HUDEP-2 (cell line): ENCODE results near the gene ZNF516.

Experiments
- DNase-seq, 76 experiments: peaks; one replicate each; lab custom pipeline; 2025; ENCODE audit not compliant: unreplicated experiment in 76 of 76; lab: John Stamatoyannopoulos, UW

The ZNF516 gene

GRCh38 chr18:76405681-76406356, 89.2 kb downstream of the ZNF516 start:
- DNase-seq, result peak in 20 of 76 experiments; percentile 2 to 33 (median 11)

GRCh38 chr18:76405280-76405679, 89.8 kb downstream of the ZNF516 start:
- DNase-seq, result no peak

- no peak for DNase-seq
Measured at GRCh38 chr18:76404345-76404831, 90.7 kb downstream of the ZNF516 start.

GRCh38 chr18:76402026-76402990, 92.7 kb downstream of the ZNF516 start:
- no peak for DNase-seq

- peak in 15 of 76 experiments; percentile 2 to 52 (median 16) for DNase-seq
Measured at GRCh38 chr18:76401498-76401897, 93.5 kb downstream of the ZNF516 start.

- no peak for DNase-seq
Measured at GRCh38 chr18:76399613-76400391, 95.2 kb downstream of the ZNF516 start.

- DNase-seq, result peak in 53 of 76 experiments; percentile 1 to 82 (median 41)
Measured at GRCh38 chr18:76398896-76399612, 96.0 kb downstream of the ZNF516 start.

- DNase-seq, result no peak
Measured at GRCh38 chr18:76398295-76398694, 96.7 kb downstream of the ZNF516 start.

GRCh38 chr18:76397631-76398030, 97.4 kb downstream of the ZNF516 start:
- DNase-seq, result no peak

GRCh38 chr18:76396792-76397191, 98.2 kb downstream of the ZNF516 start:
- no peak for DNase-seq

GRCh38 chr18:76395609-76396008, 99.4 kb downstream of the ZNF516 start:
- no peak for DNase-seq

- DNase-seq, result no peak
Measured at GRCh38 chr18:76394780-76395476, 100.1 kb downstream of the ZNF516 start.

GRCh38 chr18:76392349-76392748, 102.7 kb downstream of the ZNF516 start:
- DNase-seq, result no peak

GRCh38 chr18:76391746-76392145, 103.3 kb downstream of the ZNF516 start:
- DNase-seq, result no peak

- no peak for DNase-seq
Measured at GRCh38 chr18:76391038-76391437, 104.0 kb downstream of the ZNF516 start.

GRCh38 chr18:76390452-76391035, 104.5 kb downstream of the ZNF516 start:
- DNase-seq, result peak in 9 of 76 experiments; percentile 3 to 49 (median 34)

- DNase-seq, result no peak
Measured at GRCh38 chr18:76389716-76390115, 105.3 kb downstream of the ZNF516 start.

- no peak for DNase-seq
Measured at GRCh38 chr18:76388891-76389423, 106.1 kb downstream of the ZNF516 start.

- no peak for DNase-seq
Measured at GRCh38 chr18:76388261-76388660, 106.8 kb downstream of the ZNF516 start.
